Upper lobe of left lung (tissue), 6 donors: ENCODE results near the gene LRRD1. TPM values are rescaled to one million over a fixed set of nuclear protein-coding genes. Genes with fewer than 3 reads are reported as not detected.

Experiments used
- ATAC-seq, 2 donors: fragments of 200-7000 bp; cut with Tn5 transposase; one replicate each; pipeline ENCODE4 v1.9.1; 2022; ENCODE audit warnings: mild to moderate bottlenecking in 2 of 2, moderate library complexity in 2 of 2; ENCODE audit not compliant: low FRiP score in 2 of 2
- DNase-seq, 2 donors: peaks; one replicate each; pipeline ENCODE4 v3.0.0-alpha.2; 2019 to 2020
- H3K27ac ChIP-seq, 4 donors: fragments of 200-600 bp; sonication (generic); one replicate each; pipeline ENCODE4 v1.5.1; 2016 to 2019
- H3K27me3 ChIP-seq, 4 donors: fragments of 200-600 bp; sonication (generic); one replicate each; pipeline ENCODE4 v1.5.1; 2017 to 2019
- H3K36me3 ChIP-seq, 4 donors: fragments of 200-600 bp; sonication (generic); one replicate each; pipeline ENCODE4 v1.5.1; 2016 to 2019
- H3K4me1 ChIP-seq, 4 donors: fragments of 200-600 bp; sonication (generic); one replicate each; pipeline ENCODE4 v1.5.1; 2018 to 2019
- H3K4me3 ChIP-seq, 4 donors: fragments of 200-600 bp; sonication (generic); one replicate each; pipeline ENCODE4 v1.5.1; 2017 to 2019; ENCODE audit warnings: mild to moderate bottlenecking in 2 of 4, moderate library complexity in 1 of 4
- H3K9me3 ChIP-seq, 4 donors: fragments of 200-600 bp; sonication (generic); one replicate each; pipeline ENCODE4 v1.5.1; 2018 to 2019
- EP300 ChIP-seq, 4 donors: sonication (generic); formaldehyde crosslinking; IDR thresholded peaks; one replicate each; pipeline ENCODE4 v1.5.1; 2017; ENCODE audit warnings: antibody characterized with exemption in 4 of 4, control low read depth in 2 of 4
- POLR2A ChIP-seq, 4 donors: fragments of 450-650 bp; IDR thresholded peaks; one replicate each; pipeline ENCODE4 v1.5.1; 2016 to 2017; ENCODE audit warnings: antibody characterized with exemption in 4 of 4, mild to moderate bottlenecking in 2 of 4
- POLR2AphosphoS5 ChIP-seq, 2 donors: sonication (generic); formaldehyde crosslinking; IDR thresholded peaks; one replicate each; pipeline ENCODE4 v1.5.1; 2017; ENCODE audit warnings: antibody characterized with exemption in 2 of 2
- WGBS, 2 donors: methylation state at CpG; one replicate each; pipeline ENCODE4 v1.1.5; 2017 to 2018; 5-methylcytosine and 5-hydroxymethylcytosine counted together
- total RNA-seq, 6 donors: library from RNA; depleted of rRNA in 4 of 6; stranded (reverse); fragments of >200 nt in 4 of 6; gene quantifications; one replicate each; pipeline versions ENCODE4 v1.1.0 to v1.2.1, GENCODE V29; 2016 to 2021
- TF ChIP-seq, protein P1 (sequence below), 6 experiments: fragments of 450-650 bp in 4 of 6; fragments of 200-600 bp in 2 of 6; sonication (generic) in 2 of 6; IDR thresholded peaks; one replicate each; pipeline ENCODE4 v1.5.1; 2016 to 2019; ENCODE audit warnings: antibody characterized with exemption in 6 of 6
- donor health status: DM: no; HTN: no; CAD: no; lungs with moderate emphysema.
- donor health status: DM: no; HTN: yes; CAD: no; lungs with severe emphysema.

The LRRD1 gene
- total RNA-seq, 6 donors from 2014 or later: 0.20 TPM; not detected in 5

DNA sequence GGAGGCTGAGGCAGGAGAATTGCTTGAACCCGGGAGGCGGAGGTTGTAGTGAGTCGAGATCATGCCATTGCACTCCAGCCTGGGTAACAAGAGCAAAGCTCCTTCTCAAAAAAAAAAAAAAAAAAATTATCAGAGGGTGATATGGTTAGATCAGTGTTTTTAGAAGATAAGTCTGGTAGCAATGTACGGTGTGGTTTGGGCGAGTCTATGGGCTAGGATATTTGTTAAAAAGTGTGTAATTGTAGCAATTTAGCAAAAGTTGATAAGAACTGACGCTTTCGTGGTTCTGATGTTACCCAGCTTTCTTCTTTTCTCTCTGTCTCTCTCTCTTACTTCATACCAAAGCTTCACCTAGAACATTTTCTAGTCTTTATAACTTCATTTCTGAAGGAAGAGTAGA lies 37.8 kb downstream of the LRRD1 start:
- WGBS, 2 donors: 88 to 97% methylated on average over 7 of the region's 7 CpGs
- DNase-seq: no peak
- TF ChIP-seq EP300 (IDR thresholded peaks at IDR 0.05): no peak
- TF ChIP-seq, protein P1, sequence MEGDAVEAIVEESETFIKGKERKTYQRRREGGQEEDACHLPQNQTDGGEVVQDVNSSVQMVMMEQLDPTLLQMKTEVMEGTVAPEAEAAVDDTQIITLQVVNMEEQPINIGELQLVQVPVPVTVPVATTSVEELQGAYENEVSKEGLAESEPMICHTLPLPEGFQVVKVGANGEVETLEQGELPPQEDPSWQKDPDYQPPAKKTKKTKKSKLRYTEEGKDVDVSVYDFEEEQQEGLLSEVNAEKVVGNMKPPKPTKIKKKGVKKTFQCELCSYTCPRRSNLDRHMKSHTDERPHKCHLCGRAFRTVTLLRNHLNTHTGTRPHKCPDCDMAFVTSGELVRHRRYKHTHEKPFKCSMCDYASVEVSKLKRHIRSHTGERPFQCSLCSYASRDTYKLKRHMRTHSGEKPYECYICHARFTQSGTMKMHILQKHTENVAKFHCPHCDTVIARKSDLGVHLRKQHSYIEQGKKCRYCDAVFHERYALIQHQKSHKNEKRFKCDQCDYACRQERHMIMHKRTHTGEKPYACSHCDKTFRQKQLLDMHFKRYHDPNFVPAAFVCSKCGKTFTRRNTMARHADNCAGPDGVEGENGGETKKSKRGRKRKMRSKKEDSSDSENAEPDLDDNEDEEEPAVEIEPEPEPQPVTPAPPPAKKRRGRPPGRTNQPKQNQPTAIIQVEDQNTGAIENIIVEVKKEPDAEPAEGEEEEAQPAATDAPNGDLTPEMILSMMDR (IDR thresholded peaks at IDR 0.05): no peak

DNA sequence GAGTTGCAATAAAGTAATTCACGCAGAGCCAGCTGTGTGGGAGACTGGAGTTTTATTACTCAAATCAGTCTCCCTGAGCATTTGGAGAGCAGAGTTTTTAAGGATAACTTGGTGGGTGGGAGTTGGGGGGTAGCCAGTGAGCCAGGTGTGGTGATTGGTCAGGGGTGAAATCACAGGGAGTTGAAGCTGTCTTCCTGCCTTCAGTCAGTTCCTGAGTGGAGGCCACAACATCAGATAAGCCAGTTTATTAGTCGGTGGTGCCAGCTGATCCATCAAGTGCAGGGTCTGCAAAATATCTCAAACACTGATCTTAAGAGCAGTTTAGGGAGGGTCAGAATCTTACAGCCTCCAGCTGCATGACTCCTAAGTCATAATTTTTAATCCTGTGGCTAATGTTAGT lies 41.4 kb downstream of the LRRD1 start:
- no peaks in the 10 kb centered on the region for H3K9me3 ChIP-seq
- TF ChIP-seq EP300 (IDR thresholded peaks at IDR 0.05) (no peak), POLR2AphosphoS5 (IDR thresholded peaks at IDR 0.05) (no peak), POLR2A (IDR thresholded peaks at IDR 0.05) (no peak)
- TF ChIP-seq, protein P1 (IDR thresholded peaks at IDR 0.05): no peak
- no peak overlapping the region for H3K4me3 ChIP-seq
- no peak for ATAC-seq
- WGBS, 2 donors: 38 to 42% methylated on average over 2 of the region's 2 CpGs
- peaks cover 8 to 21% (median 11%) of the 10 kb centered on the region in 4 donors for H3K4me1 ChIP-seq
- H3K27me3 ChIP-seq: no peaks in the 10 kb centered on the region
- no peak for DNase-seq
- H3K27ac ChIP-seq: no peak overlapping the region
- H3K36me3 ChIP-seq: no peaks in the 10 kb centered on the region

More for the DNA sequence above, 37.8 kb downstream of the LRRD1 start:
- no peak overlapping the region for H3K27ac ChIP-seq
- H3K36me3 ChIP-seq: no peaks in the 10 kb centered on the region
- no peaks in the 10 kb centered on the region for H3K4me1 ChIP-seq
- no peaks in the 10 kb centered on the region for H3K9me3 ChIP-seq
- H3K4me3 ChIP-seq: no peak overlapping the region
- no peak for ATAC-seq
- H3K27me3 ChIP-seq: no peaks in the 10 kb centered on the region

DNA sequence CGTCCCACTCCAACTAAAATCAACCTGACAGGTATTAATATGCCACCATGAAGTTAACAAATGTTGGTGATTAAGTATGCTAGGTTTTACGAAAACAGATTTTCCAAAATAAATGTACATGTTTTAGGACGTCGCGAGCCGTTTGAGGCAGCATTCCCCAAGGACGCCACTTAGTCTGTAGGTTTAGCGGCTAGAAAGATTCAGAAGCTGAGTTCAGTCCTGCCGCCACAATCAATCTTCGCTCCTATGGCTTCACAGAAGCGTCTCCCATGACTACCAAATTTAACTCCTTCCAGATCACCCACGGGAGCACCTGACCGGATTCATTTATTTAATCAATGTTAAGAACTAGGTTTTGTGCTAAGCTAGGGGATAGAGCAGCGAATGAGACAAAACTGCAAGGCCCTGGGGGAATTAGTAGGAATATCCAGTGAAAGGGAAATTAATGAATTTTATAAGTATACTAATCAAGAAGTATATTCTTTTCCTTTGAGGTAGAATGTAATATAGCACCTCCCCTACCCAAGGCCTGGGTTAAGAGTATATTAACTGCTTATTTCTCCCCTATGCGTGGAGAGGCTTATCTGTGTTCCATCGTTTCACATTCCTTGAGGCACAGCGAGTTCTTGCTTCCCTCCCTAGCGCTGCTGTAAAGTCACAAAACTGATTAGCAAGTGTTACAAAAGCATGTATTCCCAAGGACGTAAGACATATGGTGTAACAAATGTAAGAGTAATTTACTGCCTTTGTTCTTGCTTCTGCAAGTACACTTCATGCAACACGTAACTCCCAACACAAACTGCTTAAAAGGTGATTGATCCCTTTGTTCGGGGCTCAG lies 43.7 kb downstream of the LRRD1 start:
- WGBS, 2 donors: 27 to 31% methylated on average over 21 of the region's 21 CpGs

DNA sequence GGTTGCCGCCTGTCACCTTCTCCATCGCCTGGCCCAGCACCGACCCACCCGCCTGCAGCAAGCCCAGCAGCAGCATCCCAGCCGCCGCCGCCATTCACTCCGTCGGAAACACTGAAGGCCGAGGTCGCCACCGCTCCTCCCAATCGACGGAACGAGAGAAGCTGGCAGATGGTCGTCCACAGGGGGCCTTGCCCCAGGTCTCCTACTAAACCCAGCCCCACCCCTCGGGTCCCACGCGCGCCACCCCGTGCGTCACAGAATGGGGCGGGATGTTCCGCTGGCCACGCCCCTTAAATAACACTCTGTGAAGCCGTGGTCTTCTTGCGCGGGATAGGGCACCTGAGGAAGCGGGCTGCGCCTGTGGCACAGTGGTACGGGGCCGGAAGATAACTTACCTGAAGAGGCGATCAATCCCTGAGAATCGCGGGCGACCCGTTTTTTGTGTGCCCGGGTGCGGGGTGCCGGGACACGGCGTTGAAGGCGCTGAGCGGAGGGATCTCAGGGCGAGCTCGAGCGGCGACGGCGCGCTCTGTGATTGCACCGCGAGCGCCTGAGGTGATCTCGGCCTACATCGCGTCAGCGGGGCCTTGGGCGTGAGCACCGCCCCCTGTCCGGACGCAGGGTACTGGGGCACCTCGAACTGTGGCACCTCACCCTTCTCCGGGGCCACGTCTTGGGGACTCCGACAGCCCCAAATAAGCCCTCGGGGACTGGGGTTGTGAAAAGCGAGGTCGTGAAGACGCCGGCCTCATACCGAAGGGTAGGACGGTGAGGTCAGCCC lies 44.5 kb downstream of the LRRD1 start, which contains the start of gene CYP51A1:
CYP51A1 (minus strand) TSS at position 207 of the 781 bp plus-strand sequence; CDS start at position 94, 113 bp downstream.
- H3K4me3 ChIP-seq: peak within 1 kb of the TSS; percentile 80 to 95 (median 92)
- 1 to 2% methylated on average over 33 to 43 of the region's 73 CpGs for WGBS, 2 donors
- peak within 1 kb of the TSS; percentile 90 to 97 (median 94) for H3K27ac ChIP-seq
- H3K4me1 ChIP-seq: peaks cover 16 to 29% (median 17%) of the 10 kb centered on the region in 4 donors
- DNase-seq: peak; percentile 94 to 98
- ATAC-seq: peak; percentile 98
- no peaks in the 10 kb centered on the region for H3K9me3 ChIP-seq
- H3K27me3 ChIP-seq: no peaks in the 10 kb centered on the region
- TF ChIP-seq, protein P1 (IDR thresholded peaks at IDR 0.05): peak in 3 of 6 experiments; percentile 11 to 37 (median 20)
- TF ChIP-seq POLR2AphosphoS5 (IDR thresholded peaks at IDR 0.05) (peak; percentile 72 to 85), EP300 (IDR thresholded peaks at IDR 0.05) (peak in 1 of 4 donors; percentile 75), POLR2A (IDR thresholded peaks at IDR 0.05) (peak in 3 of 4 donors; percentile 83 to 91 (median 88))
- H3K36me3 ChIP-seq: peaks cover 0 to 15% (median 4%) of the 10 kb centered on the region in 4 donors

More for the DNA sequence above, 43.7 kb downstream of the LRRD1 start:
- ATAC-seq (no peak), DNase-seq (no peak)
- H3K4me3 ChIP-seq: peak overlapping the region; percentile 80 to 95 (median 92)
- H3K27ac ChIP-seq: peak overlapping the region; percentile 90 to 97 (median 94)
- no peak for TF ChIP-seq POLR2A (IDR thresholded peaks at IDR 0.05)
- no peak for TF ChIP-seq EP300 (IDR thresholded peaks at IDR 0.05)
- TF ChIP-seq POLR2AphosphoS5 (IDR thresholded peaks at IDR 0.05): no peak
- TF ChIP-seq, protein P1 (IDR thresholded peaks at IDR 0.05): no peak
- H3K27me3 ChIP-seq: no peaks in the 10 kb centered on the region
- peaks cover 0 to 7% (median 1%) of the 10 kb centered on the region in 4 donors for H3K36me3 ChIP-seq
- H3K4me1 ChIP-seq: peaks cover 16 to 29% (median 17%) of the 10 kb centered on the region in 4 donors
- no peaks in the 10 kb centered on the region for H3K9me3 ChIP-seq
